Stimulated activated naive B cell treated with anti-CD40 and anti-IgM and Interleukin-4, amounts not matched to agents 10 μg/mL and 1 μg/mL and 100 μg/mL, for 72 hours (primary cell): ENCODE data around the gene PPP1R3G.
A peak's percentile ranks its signal among the peaks of the same experiment; 100 is the strongest.

Experiments used
- ATAC-seq, 2 donors: fragments of 150-1000 bp; cut with Tn5 transposase; replicated peaks; 2 replicates each; pipeline ENCODE4 v1.10.0; 2021; ENCODE audit warnings: moderate library complexity in 1 of 2
- DNase-seq: peaks from one replicate; pipeline ENCODE4 v3.0.0; 2021
- H3K27ac Mint-ChIP-seq: one replicate; pipeline ENCODE4 v1.8.0; 2022; ENCODE audit warnings: mild to moderate bottlenecking, mixed read lengths
- H3K27me3 Mint-ChIP-seq, 2 donors: one replicate each; pipeline ENCODE4 v1.8.0; 2022; ENCODE audit warnings: mixed read lengths in 2 of 2
- H3K36me3 Mint-ChIP-seq, 2 donors: one replicate each; pipeline ENCODE4 v1.8.0; 2022; ENCODE audit warnings: mixed read lengths in 2 of 2, mild to moderate bottlenecking in 1 of 2
- H3K4me1 Mint-ChIP-seq, 2 donors: one replicate each; pipeline ENCODE4 v1.8.0; 2022; ENCODE audit warnings: mixed read lengths in 2 of 2, mild to moderate bottlenecking in 1 of 2
- H3K4me3 Mint-ChIP-seq, 2 donors: one replicate each; pipeline ENCODE4 v1.8.0; 2022; ENCODE audit warnings: mild to moderate bottlenecking in 2 of 2, mixed read lengths in 2 of 2, moderate library complexity in 1 of 2
- H3K9me3 Mint-ChIP-seq, 2 donors: one replicate each; pipeline ENCODE4 v1.8.0; 2022; ENCODE audit warnings: mixed read lengths in 2 of 2, mild to moderate bottlenecking in 1 of 2

The PPP1R3G gene

DNA sequence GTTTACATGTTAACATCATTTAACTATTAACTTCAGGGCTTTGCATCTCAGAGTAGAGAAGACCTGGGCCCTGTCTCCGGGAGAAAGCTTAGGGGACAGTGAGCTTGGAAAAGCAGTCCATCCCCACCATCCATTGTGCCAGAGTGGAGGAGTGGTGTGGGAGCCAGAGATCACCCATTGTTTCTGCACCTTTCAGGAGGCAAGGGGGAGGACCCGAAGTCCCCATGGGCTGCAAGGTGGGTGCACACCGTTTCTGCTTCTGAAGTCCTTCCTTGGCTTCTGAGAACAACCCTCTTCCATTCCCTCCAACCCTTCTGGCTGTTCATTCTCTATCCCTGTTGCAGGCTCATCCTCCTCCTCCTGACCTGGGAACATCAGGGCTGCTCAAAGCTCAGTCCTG lies 4.0 kb upstream of the PPP1R3G start:
- DNase-seq (no peak), ATAC-seq (no peak)
- Mint-ChIP-seq H3K9me3 (no peaks in the 10 kb centered on the region), H3K4me1 (peaks cover 2 to 5% of the 10 kb centered on the region in 2 donors), H3K27me3 (peaks cover 25 to 40% of the 10 kb centered on the region in 2 donors), H3K27ac (no peak overlapping the region), H3K4me3 (no peak overlapping the region), H3K36me3 (peaks cover 0 to 3% of the 10 kb centered on the region in 2 donors)

DNA sequence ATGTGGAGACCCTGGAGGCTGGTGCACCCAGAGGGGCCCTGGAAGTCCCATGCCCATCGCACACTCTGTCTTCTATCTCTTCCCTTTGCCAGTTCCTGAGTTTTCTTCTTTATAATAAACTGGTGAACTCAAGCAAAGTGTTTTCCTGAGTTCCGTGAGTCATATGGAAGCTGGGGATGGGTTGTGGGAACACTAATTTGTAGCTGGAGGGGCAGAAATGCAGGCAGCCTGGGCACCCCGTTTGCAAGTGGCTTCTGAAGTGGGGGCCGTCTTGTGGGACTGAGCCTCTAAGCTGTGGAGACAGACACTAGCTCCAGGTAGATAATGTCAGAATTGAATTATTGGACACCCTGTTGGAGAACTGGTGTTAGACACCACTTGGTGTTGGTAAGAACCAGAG lies 3.2 kb upstream of the PPP1R3G start:
- no peak for ATAC-seq
- Mint-ChIP-seq H3K4me3 (no peak overlapping the region), H3K27ac (no peak overlapping the region), H3K4me1 (peaks cover 5 to 8% of the 10 kb centered on the region in 2 donors), H3K36me3 (peaks cover under 1 to 3% of the 10 kb centered on the region in 2 donors), H3K27me3 (peaks cover 23 to 45% of the 10 kb centered on the region in 2 donors), H3K9me3 (no peaks in the 10 kb centered on the region)
- no peak for DNase-seq

DNA sequence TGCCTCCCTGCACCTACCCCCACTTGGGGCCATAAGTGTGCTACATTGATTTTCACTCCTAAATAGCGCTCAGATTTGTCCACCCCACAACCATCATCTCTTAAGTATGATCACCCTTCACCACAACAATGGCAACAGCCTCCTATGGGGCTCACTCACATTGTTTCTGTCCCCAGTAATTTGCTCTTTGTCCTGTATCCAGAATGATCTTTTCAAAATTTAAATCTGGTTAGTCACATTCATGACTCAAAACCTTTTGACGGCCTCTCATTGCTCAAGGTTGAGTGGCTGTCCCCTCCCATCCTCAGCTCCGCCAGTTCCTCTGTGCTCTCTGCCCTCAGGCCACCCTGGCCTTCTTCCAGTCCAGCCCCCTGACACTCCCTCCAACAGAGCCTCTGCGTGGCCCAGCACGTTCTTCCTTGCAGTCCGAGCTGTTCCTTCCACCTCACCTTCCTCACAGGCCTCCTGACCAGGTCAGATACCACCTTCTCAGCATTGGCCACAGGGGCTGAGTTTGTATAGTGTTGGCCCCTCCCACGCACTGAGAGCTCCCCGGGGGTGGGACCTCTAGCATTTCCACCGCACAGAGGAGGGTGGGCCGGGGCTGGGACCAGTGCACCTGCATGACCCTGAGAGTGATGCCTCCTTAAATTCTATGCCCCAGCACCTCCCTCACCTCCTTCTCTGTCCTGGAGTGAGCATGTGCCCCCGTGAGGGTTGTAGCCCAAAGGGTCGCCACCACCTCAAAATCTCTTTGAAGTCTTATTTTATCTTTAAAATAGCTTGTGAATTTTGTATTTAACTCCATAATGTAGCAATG lies 2.4 kb upstream of the PPP1R3G start:
- Mint-ChIP-seq H3K4me3 (no peak overlapping the region), H3K27me3 (peaks cover 30 to 50% of the 10 kb centered on the region in 2 donors), H3K36me3 (peaks cover 3% of the 10 kb centered on the region in 2 donors), H3K9me3 (no peaks in the 10 kb centered on the region), H3K27ac (no peak overlapping the region), H3K4me1 (peaks cover 5 to 10% of the 10 kb centered on the region in 2 donors)
- no peak for DNase-seq
- no peak for ATAC-seq

DNA sequence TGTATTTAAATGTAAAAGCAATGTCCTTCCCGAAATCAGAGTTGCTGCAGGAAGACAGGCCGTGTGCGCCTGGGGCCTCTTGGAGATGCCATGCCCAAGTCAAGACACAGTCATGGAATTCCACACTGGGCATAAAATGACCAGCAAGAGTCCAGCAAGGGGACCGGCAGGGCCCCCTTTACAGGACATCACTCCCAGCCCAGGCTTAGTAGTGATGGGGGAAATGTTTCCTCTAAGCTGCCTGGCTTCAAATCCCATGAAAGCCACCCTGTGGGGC lies 1.9 kb upstream of the PPP1R3G start:
- Mint-ChIP-seq H3K9me3 (no peaks in the 10 kb centered on the region), H3K27me3 (peaks cover 30 to 52% of the 10 kb centered on the region in 2 donors)
- no peak for ATAC-seq

DNA sequence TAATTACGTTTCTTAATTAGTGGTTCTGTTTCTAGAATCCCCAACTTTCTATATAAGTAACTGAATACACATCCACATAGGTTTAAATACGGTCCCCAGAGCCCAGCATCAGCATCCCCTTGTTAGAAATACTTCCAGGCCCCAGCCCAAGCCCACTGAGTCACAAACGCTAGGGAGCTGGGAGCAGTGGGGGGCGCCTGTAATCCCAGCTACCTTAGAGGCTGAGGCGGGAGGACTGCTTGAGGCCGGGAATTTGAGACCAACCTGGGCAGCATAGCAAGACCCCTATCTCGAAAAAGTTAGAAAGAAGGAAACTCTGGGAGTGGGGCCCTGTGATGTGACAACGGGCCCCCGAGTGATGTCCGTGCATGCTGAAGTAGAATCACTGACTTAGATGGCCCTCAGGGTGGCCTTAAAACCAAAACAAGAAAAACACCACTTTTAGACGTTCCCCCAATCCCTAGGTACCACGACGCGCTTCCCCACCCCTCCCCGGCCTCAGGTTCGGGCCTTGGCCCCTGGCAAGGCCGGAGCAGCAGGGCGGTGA lies 1.3 kb upstream of the PPP1R3G start:
- peak overlapping the region; percentile 72 for H3K4me3 Mint-ChIP-seq

More for the DNA sequence above, 1.9 kb upstream of the PPP1R3G start:
- Mint-ChIP-seq H3K27ac (no peak overlapping the region), H3K36me3 (peaks cover 3% of the 10 kb centered on the region in 2 donors), H3K4me1 (peaks cover 5 to 10% of the 10 kb centered on the region in 2 donors), H3K4me3 (no peak overlapping the region)
- DNase-seq: no peak

DNA sequence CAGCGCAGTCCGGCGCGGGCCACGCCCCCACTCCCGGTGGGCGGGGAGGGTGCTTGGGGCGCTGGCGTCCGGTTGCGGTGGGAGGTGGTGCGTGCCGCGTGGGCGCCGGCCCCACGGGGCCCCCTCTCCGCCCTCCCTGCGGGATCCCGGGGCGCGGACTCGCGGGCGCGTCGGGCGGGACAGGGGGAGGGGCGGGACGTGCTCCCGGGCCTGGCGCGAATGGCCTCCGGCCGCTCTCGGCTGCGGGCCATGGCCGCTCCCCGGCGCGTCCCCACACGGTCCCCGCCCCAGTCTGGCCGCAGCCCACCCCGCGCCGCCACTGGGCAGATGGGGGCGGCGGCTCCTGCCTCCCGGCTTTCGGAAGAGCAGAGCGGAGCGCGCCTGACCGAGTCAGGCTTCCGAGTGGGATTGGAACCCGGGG lies 771 bp upstream of the PPP1R3G start:
- Mint-ChIP-seq H3K27ac (peak overlapping the region; percentile 56), H3K4me1 (peaks cover 5 to 10% of the 10 kb centered on the region in 2 donors), H3K4me3 (peak overlapping the region; percentile 82 to 86), H3K9me3 (no peaks in the 10 kb centered on the region), H3K36me3 (peaks cover 3% of the 10 kb centered on the region in 2 donors), H3K27me3 (peaks cover 30 to 52% of the 10 kb centered on the region in 2 donors)
- no peak for DNase-seq
- ATAC-seq: peak; percentile 24 to 29

More for the DNA sequence above, 1.3 kb upstream of the PPP1R3G start:
- Mint-ChIP-seq H3K27me3 (peaks cover 30 to 52% of the 10 kb centered on the region in 2 donors), H3K4me1 (peaks cover 5 to 10% of the 10 kb centered on the region in 2 donors), H3K9me3 (no peaks in the 10 kb centered on the region), H3K27ac (peak overlapping the region; percentile 42), H3K36me3 (peaks cover 3% of the 10 kb centered on the region in 2 donors)
- DNase-seq (no peak), ATAC-seq (peak in 1 of 2 donors; percentile 2)

DNA sequence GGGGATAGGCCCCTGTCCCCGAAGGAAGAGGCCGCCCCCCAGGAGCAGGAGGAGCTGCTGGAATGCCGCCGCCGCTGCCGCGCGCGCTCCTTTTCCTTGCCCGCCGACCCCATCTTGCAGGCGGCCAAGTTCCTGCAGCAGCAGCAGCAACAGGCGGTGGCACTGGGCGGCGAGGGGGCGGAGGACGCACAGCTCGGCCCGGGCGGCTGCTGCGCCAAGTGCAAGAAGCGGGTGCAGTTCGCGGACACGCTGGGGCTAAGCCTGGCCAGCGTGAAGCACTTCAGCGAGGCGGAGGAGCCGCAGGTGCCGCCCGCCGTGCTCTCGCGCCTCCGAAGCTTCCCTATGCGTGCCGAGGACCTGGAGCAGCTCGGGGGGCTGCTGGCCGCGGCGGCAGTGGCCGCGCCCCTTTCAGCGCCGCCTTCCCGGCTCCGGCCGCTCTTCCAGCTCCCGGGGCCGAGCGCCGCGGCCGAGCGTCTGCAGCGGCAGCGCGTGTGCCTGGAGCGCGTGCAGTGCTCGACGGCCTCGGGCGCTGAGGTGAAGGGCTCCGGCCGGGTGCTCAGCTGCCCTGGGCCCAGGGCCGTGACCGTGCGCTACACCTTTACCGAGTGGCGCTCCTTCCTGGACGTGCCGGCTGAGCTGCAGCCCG lies 630 bp downstream of the PPP1R3G start:
- Mint-ChIP-seq H3K36me3 (peaks cover 3% of the 10 kb centered on the region in 2 donors), H3K4me1 (peaks cover 7 to 10% of the 10 kb centered on the region in 2 donors), H3K9me3 (no peaks in the 10 kb centered on the region), H3K4me3 (peak overlapping the region; percentile 78 to 80), H3K27me3 (peaks cover 30 to 52% of the 10 kb centered on the region in 2 donors), H3K27ac (no peak overlapping the region)
- ATAC-seq (peak; percentile 33 to 44), DNase-seq (no peak)

DNA sequence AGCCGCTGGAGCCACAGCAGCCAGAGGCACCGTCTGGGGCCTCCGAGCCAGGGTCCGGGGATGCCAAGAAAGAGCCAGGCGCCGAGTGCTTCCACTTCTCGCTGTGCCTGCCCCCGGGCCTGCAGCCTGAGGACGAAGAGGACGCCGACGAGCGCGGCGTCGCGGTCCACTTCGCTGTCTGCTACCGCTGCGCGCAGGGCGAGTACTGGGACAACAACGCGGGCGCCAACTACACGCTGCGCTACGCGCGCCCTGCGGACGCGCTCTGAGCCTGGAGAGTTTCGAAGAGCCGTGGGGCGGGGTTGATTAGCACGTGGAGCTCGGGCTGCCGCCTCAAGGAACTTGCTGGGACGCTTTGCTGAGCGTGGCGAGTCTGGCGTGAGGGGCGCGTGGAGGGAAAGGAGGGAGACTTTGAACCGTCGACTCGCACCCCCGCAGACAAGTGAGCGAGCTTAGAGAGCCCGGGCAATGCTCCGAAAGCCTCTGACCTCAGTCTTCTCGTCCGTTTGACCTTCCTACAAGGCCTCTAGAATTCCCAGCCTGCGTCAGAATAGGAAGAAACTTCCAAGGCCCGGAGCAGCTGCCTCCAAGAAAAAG lies 1.3 kb downstream of the PPP1R3G start:
- Mint-ChIP-seq H3K4me3 (peak overlapping the region in 1 of 2 donors; percentile 55), H3K27ac (no peak overlapping the region), H3K4me1 (peaks cover 12% of the 10 kb centered on the region in 2 donors), H3K36me3 (peaks cover 3% of the 10 kb centered on the region in 2 donors), H3K27me3 (peaks cover 30 to 52% of the 10 kb centered on the region in 2 donors), H3K9me3 (no peaks in the 10 kb centered on the region)
- ATAC-seq: peak in 1 of 2 donors; percentile 2
- DNase-seq: no peak

DNA sequence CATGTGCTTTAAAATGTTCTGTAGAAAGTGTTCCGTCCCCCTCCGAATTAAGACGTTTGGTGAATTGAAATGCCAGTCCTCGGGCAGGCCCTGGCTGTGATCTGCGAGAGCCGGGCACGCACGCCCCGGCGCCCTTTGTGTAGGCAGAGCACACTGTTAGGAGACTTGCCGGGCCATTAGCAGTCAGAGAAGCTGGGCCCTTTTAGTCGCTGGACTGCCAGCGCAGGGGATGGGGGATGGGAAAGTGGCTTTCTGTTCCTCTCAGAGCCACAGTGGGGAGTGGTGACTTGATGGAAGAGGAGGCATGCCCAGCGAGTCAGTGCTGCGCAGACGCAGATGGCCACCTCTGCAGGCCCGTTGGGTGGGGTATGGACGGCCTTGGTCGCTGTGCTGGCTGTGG lies 2.2 kb downstream of the PPP1R3G start:
- no peak for DNase-seq
- ATAC-seq: peak in 1 of 2 donors; percentile 20
- no peak overlapping the region for H3K4me3 Mint-ChIP-seq
- no peaks in the 10 kb centered on the region for H3K9me3 Mint-ChIP-seq
- no peak overlapping the region for H3K27ac Mint-ChIP-seq
- peaks cover 3% of the 10 kb centered on the region in 2 donors for H3K36me3 Mint-ChIP-seq
- H3K27me3 Mint-ChIP-seq: peaks cover 28 to 43% of the 10 kb centered on the region in 2 donors
- H3K4me1 Mint-ChIP-seq: peaks cover 17 to 18% of the 10 kb centered on the region in 2 donors

DNA sequence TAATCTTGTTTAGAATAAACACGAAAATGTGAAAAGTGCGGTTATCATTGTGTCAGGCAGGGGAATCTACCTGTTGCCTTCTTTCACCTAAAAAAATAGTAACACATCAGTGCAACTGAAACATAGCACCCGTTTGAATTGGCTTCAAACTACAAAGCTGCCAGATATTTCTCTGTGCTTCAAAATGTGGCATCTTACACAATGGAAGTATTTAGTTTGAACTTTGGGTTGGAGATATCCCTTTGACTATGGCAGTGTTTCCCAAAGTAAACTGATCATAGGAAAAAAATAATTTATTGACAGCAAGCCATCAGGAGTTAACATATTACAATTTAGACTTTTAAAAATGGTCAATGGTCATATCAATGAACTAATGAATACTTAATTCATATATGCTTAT lies 3.6 kb downstream of the PPP1R3G start:
- H3K4me1 Mint-ChIP-seq: peaks cover 17 to 18% of the 10 kb centered on the region in 2 donors
- peaks cover 3% of the 10 kb centered on the region in 2 donors for H3K36me3 Mint-ChIP-seq
- H3K4me3 Mint-ChIP-seq: no peak overlapping the region
- ATAC-seq (no peak), DNase-seq (no peak)
- H3K27me3 Mint-ChIP-seq: peaks cover 17 to 29% of the 10 kb centered on the region in 2 donors
- H3K9me3 Mint-ChIP-seq: no peaks in the 10 kb centered on the region
- H3K27ac Mint-ChIP-seq: no peak overlapping the region

DNA sequence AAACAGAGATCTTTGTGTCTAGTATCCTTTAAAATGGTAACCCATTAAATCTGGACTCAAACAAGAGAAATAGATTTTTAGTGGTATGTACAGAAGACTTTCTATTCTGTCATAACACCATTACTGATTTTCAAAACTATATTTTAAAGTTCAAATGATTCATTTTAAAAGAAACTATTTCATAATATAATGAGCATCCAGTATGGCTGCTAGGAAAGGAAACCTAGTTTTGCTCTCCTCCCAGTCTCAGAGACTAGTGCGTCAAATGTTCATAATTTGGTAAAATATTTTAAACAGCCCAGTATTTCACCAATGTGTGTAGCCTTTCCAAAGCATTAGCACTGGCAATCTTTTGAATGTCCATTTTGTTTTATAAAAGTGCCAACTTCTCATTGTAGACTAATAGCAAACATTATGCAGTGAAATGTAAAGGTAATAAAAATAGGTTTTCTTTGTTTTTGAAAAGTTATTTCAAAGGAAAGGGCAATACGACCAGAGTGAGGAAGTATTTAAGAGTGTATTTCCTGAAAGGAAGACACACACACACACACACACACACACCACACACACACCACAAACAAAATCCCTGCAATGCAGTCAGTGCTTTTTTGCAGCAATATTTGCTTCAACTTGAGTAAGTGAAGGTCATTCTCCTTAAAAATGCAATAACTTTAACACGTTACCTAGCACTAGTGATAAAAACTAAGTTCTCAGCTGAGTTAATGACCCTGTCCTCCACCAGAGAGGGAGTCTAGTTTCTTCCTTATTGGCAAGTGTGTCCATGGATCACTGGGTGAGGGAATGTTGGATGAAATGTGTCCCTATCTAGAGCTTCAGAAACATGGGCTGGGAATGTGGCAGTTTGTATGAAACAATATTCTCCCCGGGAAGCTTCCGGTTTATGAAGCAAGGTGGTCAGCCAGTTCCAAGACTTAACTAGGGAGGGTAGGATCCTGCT lies 4.6 kb downstream of the PPP1R3G start:
- Mint-ChIP-seq H3K9me3 (no peaks in the 10 kb centered on the region), H3K27me3 (peaks cover 14 to 21% of the 10 kb centered on the region in 2 donors), H3K27ac (no peak overlapping the region), H3K4me3 (no peak overlapping the region), H3K4me1 (peaks cover 14 to 18% of the 10 kb centered on the region in 2 donors), H3K36me3 (peaks cover 3% of the 10 kb centered on the region in 2 donors)
- no peak for ATAC-seq
- DNase-seq: no peak

DNA sequence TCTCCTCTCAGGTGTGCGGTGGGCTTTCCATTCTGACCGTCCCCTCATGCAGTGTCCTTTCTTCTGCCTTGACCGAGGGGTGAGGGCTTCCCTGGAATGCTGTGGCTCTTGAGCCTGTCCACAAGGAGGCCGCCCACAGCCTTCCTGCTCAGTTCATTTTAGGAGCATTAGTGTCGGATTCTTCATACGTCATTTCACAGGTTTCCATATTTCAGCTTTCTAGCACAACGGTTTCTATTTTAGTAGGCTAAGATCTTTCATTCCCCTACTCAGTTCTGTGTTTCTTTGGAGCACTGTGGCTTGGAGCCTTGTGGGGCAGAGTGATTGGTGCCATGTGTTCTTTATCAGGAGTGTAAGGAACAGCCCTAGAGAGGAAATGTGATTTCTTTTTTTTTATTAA lies 5.5 kb downstream of the PPP1R3G start:
- Mint-ChIP-seq H3K4me3 (no peak overlapping the region), H3K9me3 (no peaks in the 10 kb centered on the region), H3K27me3 (peaks cover 14 to 18% of the 10 kb centered on the region in 2 donors), H3K27ac (no peak overlapping the region), H3K4me1 (peaks cover 13 to 18% of the 10 kb centered on the region in 2 donors), H3K36me3 (peaks cover 3% of the 10 kb centered on the region in 2 donors)
- ATAC-seq (peak in 1 of 2 donors; percentile 18), DNase-seq (no peak)
